ENCODE results near the gene SLC25A39. TPM values are rescaled to one million over a fixed set of nuclear protein-coding genes. Genes with fewer than 3 reads are reported as not detected.
A peak's percentile ranks its signal among the peaks of the same experiment; 100 is the strongest.
"Not testable (repeated sequence)": the region's sequence is repeated elsewhere in the genome, so short reads cannot be mapped to it uniquely, and the experiment has no call there.

The SLC25A39 gene, protein sequence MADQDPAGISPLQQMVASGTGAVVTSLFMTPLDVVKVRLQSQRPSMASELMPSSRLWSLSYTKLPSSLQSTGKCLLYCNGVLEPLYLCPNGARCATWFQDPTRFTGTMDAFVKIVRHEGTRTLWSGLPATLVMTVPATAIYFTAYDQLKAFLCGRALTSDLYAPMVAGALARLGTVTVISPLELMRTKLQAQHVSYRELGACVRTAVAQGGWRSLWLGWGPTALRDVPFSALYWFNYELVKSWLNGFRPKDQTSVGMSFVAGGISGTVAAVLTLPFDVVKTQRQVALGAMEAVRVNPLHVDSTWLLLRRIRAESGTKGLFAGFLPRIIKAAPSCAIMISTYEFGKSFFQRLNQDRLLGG
- total RNA-seq (92.7 and 108 TPM in 2 replicates), polyA plus RNA-seq (179 and 191 TPM in 2 replicates)

DNA sequence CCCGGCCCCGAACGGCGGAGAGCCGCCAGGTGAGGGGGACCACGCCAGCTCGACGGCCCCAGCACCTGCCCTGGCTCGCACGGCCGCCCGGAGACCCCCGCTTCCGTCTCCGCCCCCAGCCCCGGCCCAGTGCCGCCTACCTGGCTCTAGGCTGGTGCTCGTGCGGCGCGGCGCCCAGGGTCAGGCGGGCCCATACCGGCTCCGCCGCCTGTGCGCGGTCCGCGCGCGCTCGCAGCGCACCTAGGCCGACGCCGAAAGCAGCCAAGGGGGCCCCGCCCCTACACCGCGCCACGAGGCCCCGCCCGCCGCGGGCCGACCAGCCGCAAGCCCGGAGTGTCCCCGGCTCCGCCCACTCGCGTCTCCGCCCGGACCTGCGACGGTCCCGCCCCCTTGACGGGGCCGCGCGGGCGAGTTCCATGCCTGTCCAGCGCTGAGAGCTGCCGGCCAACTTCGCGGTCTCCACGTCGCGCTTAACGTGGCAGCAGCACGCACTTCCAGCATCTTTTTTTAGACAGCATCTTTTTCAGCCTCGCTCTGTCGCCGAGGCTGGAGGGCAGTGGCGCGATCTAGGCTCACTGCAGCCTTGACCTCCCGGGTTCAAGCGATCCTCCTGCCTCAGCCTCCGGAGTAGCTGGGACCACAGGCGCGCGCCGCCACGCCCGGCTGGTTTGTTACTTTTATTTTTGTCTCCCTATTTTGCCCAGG is at the start of gene SLC25A39:
TSS of gene SLC25A39 (minus strand) at position 253 of the 705 bp plus-strand sequence. CDS start 1,261 bp downstream, outside the sequence.
- peak within 1 kb of the TSS; percentile 86 for H3K27ac ChIP-seq
- peak; percentile 98 for DNase-seq (ENCODE audit: low spot score)
- no peaks in the 10 kb centered on the region for H3K36me3 ChIP-seq (replicated peaks; ENCODE audit: insufficient read depth, low read depth)
- H3K79me2 ChIP-seq = peaks cover 12% of the 10 kb centered on the region
- no peaks in the 10 kb centered on the region for H3K9me2 ChIP-seq (replicated peaks; ENCODE audit: insufficient read depth)
- H3K9me3 ChIP-seq (ENCODE audit: low read depth) = no peaks in the 10 kb centered on the region
- 1% methylated on average over 49 of the region's 85 CpGs for WGBS (ENCODE audit: low lambda C conversion rate, missing lambda C conversion rate)
- H4K20me1 ChIP-seq (ENCODE audit: insufficient read depth, poor library complexity, severe bottlenecking) = no peaks in the 10 kb centered on the region
- TF ChIP-seq, protein P1, sequence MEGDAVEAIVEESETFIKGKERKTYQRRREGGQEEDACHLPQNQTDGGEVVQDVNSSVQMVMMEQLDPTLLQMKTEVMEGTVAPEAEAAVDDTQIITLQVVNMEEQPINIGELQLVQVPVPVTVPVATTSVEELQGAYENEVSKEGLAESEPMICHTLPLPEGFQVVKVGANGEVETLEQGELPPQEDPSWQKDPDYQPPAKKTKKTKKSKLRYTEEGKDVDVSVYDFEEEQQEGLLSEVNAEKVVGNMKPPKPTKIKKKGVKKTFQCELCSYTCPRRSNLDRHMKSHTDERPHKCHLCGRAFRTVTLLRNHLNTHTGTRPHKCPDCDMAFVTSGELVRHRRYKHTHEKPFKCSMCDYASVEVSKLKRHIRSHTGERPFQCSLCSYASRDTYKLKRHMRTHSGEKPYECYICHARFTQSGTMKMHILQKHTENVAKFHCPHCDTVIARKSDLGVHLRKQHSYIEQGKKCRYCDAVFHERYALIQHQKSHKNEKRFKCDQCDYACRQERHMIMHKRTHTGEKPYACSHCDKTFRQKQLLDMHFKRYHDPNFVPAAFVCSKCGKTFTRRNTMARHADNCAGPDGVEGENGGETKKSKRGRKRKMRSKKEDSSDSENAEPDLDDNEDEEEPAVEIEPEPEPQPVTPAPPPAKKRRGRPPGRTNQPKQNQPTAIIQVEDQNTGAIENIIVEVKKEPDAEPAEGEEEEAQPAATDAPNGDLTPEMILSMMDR (IDR thresholded peaks at IDR 0.05; ENCODE audit: poor library complexity) = no peak
- no peak for TF ChIP-seq EZH2 (IDR thresholded peaks at IDR 0.05; ENCODE audit: borderline replicate concordance)
- no peak for TF ChIP-seq EZH2phosphoT487 (IDR thresholded peaks at IDR 0.05; ENCODE audit: low read depth, severe bottlenecking, unreplicated experiment)
- H3K4me1 ChIP-seq (ENCODE audit: insufficient read depth) = peaks cover 17% of the 10 kb centered on the region
- H3K4me2 ChIP-seq = peak within 1 kb of the TSS; percentile 85
- H2AFZ ChIP-seq = peak within 1 kb of the TSS; percentile 87
- H3K27me3 ChIP-seq = no peaks in the 10 kb centered on the region
- peak within 1 kb of the TSS; percentile 84 for H3K4me3 ChIP-seq

DNA sequence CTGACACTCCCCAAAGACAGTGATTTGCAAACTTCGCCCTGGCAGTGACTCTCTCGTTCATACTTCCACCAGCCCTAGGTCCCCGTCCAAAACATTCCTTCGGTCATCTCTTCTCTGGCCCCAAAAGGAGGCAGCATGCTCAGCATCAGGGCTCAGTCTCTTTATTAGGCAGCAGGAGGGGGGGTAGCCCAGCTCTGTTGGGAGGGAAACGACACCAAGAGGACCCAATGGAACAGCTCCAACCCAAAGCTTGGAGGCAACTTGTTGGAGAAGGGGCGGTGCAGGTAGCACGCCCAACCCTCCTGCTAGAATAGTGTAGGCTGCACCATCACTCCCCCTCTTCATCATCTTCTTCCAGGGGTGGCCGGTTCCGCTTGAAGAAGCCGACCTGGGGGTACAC is 47.4 kb upstream of the SLC25A39 start:
- no peaks in the 10 kb centered on the region for H3K27me3 ChIP-seq

DNA sequence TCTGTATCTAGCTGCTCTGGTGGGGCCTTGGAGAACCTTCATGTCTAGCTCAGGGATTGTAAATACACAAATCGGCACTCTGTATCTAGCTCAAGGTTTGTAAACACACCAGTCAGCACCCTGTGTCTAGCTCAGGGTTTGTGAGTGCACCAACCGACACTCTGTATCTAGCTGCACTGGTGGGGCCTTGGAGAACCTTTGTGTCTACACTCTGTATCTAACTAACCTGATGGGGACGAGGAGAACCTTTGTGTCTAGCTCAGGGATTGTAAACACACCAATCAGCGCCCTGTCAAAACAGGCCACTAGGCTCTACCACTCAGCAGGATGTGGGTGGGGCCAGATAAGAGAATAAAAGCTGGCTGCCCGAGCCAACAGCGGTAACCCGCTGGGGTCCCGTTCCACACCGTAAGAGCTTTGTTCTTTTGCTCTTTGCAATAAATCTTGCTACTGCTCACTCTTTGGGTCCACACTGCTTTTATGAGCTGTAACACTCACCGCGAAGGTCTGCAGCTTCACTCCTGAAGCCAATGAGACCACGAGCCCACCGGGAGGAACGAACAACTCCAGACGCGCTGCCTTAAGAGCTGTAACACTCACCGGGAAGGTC is 44.9 kb upstream of the SLC25A39 start:
- not testable (repeated sequence) for H3K4me1 ChIP-seq (ENCODE audit: insufficient read depth); H3K4me3 ChIP-seq; H3K79me2 ChIP-seq; H3K9me2 ChIP-seq (replicated peaks; ENCODE audit: insufficient read depth); H3K4me2 ChIP-seq; H3K27ac ChIP-seq; H3K27me3 ChIP-seq; H3K36me3 ChIP-seq (replicated peaks; ENCODE audit: insufficient read depth, low read depth); H2AFZ ChIP-seq; H4K20me1 ChIP-seq (ENCODE audit: insufficient read depth, poor library complexity, severe bottlenecking); H3K9me3 ChIP-seq (ENCODE audit: low read depth)
- peak; percentile 3 for DNase-seq (ENCODE audit: low spot score)
- 58% methylated on average over 17 of the region's 17 CpGs for WGBS (ENCODE audit: low lambda C conversion rate, missing lambda C conversion rate)

More for the DNA sequence above, 47.4 kb upstream of the SLC25A39 start:
- WGBS (ENCODE audit: low lambda C conversion rate, missing lambda C conversion rate) = 91% methylated on average over 10 of the region's 10 CpGs
- DNase-seq (ENCODE audit: low spot score) = no peak
- TF ChIP-seq EZH2phosphoT487 (IDR thresholded peaks at IDR 0.05; ENCODE audit: low read depth, severe bottlenecking, unreplicated experiment) (no peak), EZH2 (IDR thresholded peaks at IDR 0.05; ENCODE audit: borderline replicate concordance) (no peak)
- TF ChIP-seq, protein P1 (IDR thresholded peaks at IDR 0.05; ENCODE audit: poor library complexity) = no peak
- Histone ChIP-seq H3K4me1 (ENCODE audit: insufficient read depth) (no peaks in the 10 kb centered on the region), H2AFZ (no peak overlapping the region), H3K4me3 (no peak overlapping the region), H3K9me3 (ENCODE audit: low read depth) (no peaks in the 10 kb centered on the region), H3K36me3 (replicated peaks; ENCODE audit: insufficient read depth, low read depth) (no peaks in the 10 kb centered on the region), H3K27ac (no peak overlapping the region), H3K79me2 (no peaks in the 10 kb centered on the region), H3K9me2 (replicated peaks; ENCODE audit: insufficient read depth) (no peaks in the 10 kb centered on the region), H3K4me2 (no peak overlapping the region), H4K20me1 (ENCODE audit: insufficient read depth, poor library complexity, severe bottlenecking) (no peaks in the 10 kb centered on the region)

DNA sequence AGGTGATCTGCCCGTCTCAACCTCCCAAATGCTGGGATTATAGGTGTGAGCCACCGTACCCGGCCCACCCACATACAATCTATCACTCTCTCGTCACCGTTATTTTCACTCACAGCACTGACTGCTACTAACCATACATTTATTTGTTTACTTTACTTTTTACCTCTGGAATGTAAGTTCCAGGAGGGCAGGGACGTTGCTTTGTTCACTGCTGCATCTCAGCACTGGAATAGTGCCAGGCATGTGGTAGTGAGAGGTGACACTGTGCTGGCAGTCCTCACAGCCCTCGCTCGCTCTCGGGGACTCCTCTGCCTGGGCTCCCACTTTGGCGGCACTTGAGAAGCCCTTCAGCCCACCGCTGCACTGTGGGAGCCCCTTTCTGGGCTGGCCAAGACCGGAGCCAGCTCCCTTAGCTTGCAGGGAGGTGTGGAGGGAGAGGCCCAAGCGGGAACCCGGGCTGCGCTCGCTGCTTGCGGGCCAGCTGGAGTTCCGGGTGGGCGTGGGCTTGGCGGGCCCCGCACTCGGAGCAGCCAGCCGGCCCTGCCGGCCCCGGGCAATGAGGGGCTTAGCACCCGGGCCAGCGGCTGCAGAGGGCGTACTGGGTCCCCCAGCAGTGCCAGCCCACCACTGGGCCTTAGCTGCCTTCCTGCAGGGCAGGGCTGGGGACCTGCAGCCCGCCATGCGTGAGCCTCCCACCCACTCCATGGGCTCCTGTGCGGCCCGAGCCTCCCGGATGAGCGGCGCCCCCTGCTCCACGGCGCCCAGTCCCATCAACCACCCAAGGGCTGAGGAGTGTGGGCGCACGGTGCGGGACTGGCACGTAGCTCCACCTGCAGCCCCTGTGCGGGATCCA is 44.0 kb upstream of the SLC25A39 start:
- H4K20me1 ChIP-seq (ENCODE audit: insufficient read depth, poor library complexity, severe bottlenecking); H2AFZ ChIP-seq; H3K27me3 ChIP-seq; DNase-seq (ENCODE audit: low spot score); H3K4me2 ChIP-seq; H3K9me3 ChIP-seq (ENCODE audit: low read depth); H3K4me3 ChIP-seq; H3K4me1 ChIP-seq (ENCODE audit: insufficient read depth); H3K79me2 ChIP-seq; H3K9me2 ChIP-seq (replicated peaks; ENCODE audit: insufficient read depth); H3K36me3 ChIP-seq (replicated peaks; ENCODE audit: insufficient read depth, low read depth); H3K27ac ChIP-seq: not testable (repeated sequence)
- 95% methylated on average over 42 of the region's 42 CpGs for WGBS (ENCODE audit: low lambda C conversion rate, missing lambda C conversion rate)
